Choroid plexus epithelial cell (primary cell): ENCODE data around the gene MYBPH.

Experiments used
- DNase-seq: peaks from one replicate; pipeline ENCODE4 v3.0.0-alpha.2; 2010; ENCODE audit warnings: low read depth
- H3K4me3 ChIP-seq: 2 replicates; pipeline ENCODE4 v1.5.1; 2011; ENCODE audit warnings: low read depth, mild to moderate bottlenecking, control low read depth, low read length, moderate library complexity
- TF ChIP-seq, protein P1 (sequence below): conservative IDR thresholded peaks from 2 replicates; pipeline ENCODE4 v1.5.1; 2011; ENCODE audit warnings: low read depth, mild to moderate bottlenecking, control low read depth, inconsistent platforms, low read length, moderate library complexity

MYBPH gene

DNA sequence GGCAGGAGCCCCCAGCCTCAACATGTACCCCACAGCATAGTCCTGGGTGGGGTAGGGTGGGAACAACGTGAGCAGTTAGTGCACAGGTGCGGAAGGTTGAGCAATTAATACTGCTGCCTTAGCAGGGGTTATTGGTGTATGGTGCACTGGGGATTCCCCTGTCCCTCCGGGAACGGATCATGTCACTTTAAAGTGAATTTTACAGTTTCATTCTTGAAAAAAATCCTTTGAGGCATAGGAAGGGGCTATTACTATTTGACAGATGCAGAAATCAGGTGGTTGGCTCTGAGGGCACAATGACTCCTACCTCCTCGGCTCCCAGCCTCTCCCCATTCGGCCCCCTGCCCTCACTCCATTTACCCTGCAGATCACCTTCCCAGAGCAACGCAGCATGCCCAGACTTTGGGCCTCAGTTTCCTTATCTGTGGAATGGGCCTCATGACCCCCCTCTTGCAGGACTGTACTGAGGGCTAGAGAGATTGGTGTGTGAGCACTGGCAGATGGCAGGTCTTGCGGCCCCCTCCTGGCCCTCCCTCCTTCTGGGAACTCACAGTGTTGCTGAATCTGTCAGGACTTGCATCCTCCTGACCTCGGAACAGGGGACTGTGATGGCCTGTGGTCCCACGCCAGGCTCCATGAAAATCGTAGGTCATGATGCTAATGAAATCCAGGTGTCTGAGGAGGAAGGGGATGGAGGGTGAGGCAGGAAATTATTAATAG is 5.1 kb upstream of the MYBPH start:
- H3K4me3 ChIP-seq = no peak overlapping the region
- no peak for DNase-seq

DNA sequence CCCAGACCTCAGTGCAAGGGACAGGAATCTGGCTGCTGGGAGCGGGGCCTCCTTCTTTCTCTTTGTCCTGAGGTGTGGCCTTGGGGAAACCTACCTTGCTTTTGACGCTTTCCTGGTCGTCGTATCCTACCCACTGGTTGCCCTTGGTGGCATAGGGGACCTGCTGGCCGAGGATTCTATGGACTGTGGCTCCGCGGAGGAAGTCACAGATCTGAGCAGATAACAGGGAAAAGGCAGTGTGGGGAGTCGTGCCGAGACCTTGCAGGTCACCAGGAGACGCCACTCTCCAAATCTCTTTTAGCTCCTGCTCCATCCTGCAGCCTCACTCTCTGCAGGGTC is 4.0 kb upstream of the MYBPH start:
- TF ChIP-seq, protein P1, sequence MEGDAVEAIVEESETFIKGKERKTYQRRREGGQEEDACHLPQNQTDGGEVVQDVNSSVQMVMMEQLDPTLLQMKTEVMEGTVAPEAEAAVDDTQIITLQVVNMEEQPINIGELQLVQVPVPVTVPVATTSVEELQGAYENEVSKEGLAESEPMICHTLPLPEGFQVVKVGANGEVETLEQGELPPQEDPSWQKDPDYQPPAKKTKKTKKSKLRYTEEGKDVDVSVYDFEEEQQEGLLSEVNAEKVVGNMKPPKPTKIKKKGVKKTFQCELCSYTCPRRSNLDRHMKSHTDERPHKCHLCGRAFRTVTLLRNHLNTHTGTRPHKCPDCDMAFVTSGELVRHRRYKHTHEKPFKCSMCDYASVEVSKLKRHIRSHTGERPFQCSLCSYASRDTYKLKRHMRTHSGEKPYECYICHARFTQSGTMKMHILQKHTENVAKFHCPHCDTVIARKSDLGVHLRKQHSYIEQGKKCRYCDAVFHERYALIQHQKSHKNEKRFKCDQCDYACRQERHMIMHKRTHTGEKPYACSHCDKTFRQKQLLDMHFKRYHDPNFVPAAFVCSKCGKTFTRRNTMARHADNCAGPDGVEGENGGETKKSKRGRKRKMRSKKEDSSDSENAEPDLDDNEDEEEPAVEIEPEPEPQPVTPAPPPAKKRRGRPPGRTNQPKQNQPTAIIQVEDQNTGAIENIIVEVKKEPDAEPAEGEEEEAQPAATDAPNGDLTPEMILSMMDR = no peak
- no peak overlapping the region for H3K4me3 ChIP-seq
- DNase-seq = no peak

More for the DNA sequence above, 5.1 kb upstream of the MYBPH start:
- TF ChIP-seq, protein P1 = no peak

DNA sequence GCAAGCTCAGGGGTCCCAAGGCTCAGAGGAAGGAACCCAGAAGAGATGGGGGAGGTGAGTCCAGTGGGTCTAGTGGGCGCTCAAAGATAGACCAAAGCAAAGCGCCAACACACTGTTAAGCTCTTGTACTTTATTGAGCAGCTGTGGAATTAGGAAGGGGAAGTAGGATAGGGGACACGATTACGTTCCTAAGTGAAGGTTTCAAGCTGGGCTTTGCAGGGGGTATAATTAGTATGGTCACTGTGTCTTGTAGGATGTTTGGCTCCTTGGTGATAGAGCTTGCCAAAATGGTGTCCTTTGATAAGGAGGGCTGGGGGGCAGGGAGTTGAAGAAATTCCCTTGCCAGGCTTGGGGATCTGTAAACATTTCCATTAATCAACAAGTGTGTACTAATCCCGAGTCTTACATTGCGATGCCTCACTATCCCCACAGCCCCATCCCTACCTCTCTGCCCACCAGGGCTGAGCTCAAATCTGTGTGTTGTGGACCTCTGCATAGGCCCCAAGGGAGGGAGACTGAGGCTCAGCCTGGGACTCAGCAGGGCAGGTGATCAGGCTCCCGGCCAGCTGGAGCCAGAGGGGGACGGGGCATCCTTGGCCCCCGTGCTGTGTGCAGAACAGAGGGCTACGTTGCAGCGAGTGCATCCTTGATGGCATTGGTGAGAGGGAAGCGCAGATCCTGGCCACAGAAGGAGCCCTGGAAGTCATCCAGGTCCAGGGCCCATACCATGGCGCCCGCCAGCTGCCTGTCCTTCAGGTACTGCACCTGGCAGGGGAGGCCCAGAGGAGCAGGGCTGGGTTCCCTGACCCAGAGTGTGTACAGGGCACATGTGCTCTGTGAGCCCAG is 3.4 kb upstream of the MYBPH start:
- H3K4me3 ChIP-seq = no peak overlapping the region
- TF ChIP-seq, protein P1 = no peak
- no peak for DNase-seq

DNA sequence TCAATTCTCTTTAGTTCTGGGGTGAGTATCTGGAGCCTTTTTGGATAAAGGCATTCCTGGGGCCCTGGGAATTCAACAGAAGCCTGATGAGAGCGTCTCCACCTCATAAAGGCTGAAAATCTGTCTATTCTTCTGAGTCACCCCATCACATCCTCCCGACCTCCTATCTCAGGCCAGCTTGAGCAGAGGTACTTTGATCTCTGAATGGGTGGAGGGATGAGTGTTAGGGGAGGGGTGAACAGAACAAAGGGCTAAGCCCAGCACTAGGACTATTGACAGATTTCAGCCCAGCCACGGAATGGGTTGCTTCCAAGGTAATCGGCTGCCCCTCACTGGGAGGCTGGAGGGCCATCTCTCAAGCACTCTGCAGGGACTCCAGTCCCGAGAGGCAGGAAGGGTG is 2.5 kb upstream of the MYBPH start:
- no peak for DNase-seq
- no peak overlapping the region for H3K4me3 ChIP-seq
- TF ChIP-seq, protein P1 = no peak

DNA sequence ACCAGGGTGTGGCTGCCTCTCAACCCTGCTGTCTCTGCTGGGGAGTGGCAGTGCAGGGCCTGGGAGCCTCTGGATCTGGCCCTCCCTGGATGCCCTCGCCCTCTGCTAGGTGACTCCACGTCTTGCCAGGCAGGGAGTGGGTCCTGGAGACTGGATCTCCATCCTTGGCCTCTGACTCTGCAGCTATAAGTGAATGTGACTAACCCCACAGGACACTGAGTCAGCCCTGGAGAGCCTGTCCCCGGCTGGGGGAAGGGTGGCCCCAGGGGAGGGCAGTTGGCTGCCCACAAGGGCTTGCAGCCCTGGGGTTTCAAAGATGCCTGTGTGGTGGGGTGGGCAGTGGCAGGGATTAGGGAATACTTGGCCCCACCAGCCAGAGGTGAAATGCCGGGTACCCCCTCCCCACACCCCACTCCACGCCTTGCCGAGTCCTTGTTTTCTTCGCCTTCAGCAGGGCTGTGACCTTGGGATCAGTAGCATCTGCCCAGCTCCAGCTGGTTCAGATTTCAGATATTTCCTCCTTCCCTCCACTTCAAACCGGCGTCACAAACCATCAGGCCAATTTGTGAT is 1.9 kb upstream of the MYBPH start:
- no peak overlapping the region for H3K4me3 ChIP-seq
- TF ChIP-seq, protein P1 = no peak
- no peak for DNase-seq

DNA sequence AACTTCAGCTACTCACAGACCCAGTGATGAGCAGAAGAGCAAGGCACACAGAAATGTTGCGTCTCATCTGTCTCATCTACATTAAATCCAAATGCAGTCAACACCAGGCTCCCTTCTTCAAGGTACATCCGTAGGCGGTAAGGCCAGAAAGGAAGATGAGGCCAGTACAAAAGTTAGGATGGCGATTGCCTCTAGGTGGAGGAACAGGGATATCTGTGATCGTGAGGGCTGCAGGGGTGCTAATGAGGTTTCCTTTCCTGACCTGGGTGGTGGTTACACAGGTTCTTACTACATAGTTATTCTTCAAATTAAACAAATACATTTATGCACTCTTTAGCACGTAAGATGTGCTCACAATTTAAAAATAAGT is 1.4 kb upstream of the MYBPH start:
- H3K4me3 ChIP-seq = no peak overlapping the region
- no peak for DNase-seq
- TF ChIP-seq, protein P1 = no peak
